Measurements from ENCODE around the gene HSD3B7. TPM values are rescaled to one million over a fixed set of nuclear protein-coding genes. Genes with fewer than 3 reads are reported as not detected.

HSD3B7 gene
- total RNA-seq, 1 donor from 2014 or later: 2.0 TPM

- DNase-seq: no peak
- Mint-ChIP-seq H3K9me3 (ENCODE audit: unreplicated experiment) (peaks cover 2% of the 10 kb centered on the region), H3K36me3 (ENCODE audit: unreplicated experiment) (no peaks in the 10 kb centered on the region), H3K4me3 (ENCODE audit: unreplicated experiment) (no peak overlapping the region), H3K4me1 (ENCODE audit: low read depth, unreplicated experiment) (no peaks in the 10 kb centered on the region), H3K27ac (ENCODE audit: unreplicated experiment) (no peak overlapping the region), H3K27me3 (ENCODE audit: unreplicated experiment) (peaks cover 3% of the 10 kb centered on the region)
- no peak for TF ChIP-seq CTCF (IDR thresholded peaks at IDR 0.05; ENCODE audit: partially characterized antibody, unreplicated experiment)
These were observed 35.5 kb downstream of the HSD3B7 start for GRCh38 chr16:31020536-31020935.

DNA sequence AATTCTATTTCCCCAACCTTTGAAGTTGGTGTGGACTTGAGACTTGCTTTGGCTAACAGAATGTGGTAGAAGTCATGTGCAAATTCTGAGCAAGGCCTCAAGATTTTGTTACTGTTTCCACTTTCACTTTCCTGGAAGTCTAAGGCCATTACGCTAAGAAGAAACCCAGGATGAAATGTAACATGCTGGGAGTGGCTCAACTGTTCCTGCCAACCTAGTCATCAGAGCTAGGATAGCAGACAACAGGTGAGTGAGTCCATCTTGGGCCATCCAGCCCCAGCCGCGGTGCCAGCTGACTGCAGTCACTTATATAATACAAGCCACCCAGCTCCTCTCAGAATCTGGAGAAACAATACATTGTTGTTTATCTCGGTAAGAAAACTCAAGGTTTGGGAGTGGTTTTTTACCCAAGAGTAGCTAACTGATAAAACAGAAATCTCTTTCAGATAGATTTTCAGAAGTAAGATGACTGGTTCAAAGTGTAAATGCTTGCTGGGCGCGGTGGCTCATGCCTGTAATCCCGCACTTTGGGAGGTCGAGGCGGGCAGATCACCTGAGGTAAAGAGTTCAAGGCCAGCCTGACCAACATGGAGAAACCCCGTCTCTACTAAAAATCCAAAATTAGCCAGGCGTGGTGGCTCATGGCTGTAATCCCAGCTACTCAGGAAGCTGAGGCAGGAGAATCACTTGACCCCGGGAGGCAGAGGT, 37.7 kb downstream of the HSD3B7 start:
- Mint-ChIP-seq H3K4me1 (ENCODE audit: low read depth, unreplicated experiment) (no peaks in the 10 kb centered on the region), H3K9me3 (ENCODE audit: unreplicated experiment) (no peaks in the 10 kb centered on the region), H3K4me3 (ENCODE audit: unreplicated experiment) (no peak overlapping the region), H3K36me3 (ENCODE audit: unreplicated experiment) (no peaks in the 10 kb centered on the region), H3K27ac (ENCODE audit: unreplicated experiment) (no peak overlapping the region), H3K27me3 (ENCODE audit: unreplicated experiment) (peaks cover 3% of the 10 kb centered on the region)
- DNase-seq: no peak
- TF ChIP-seq CTCF (IDR thresholded peaks at IDR 0.05; ENCODE audit: partially characterized antibody, unreplicated experiment): no peak

- no peak for DNase-seq
- Mint-ChIP-seq H3K4me1 (ENCODE audit: low read depth, unreplicated experiment) (no peaks in the 10 kb centered on the region), H3K9me3 (ENCODE audit: unreplicated experiment) (no peaks in the 10 kb centered on the region), H3K27me3 (ENCODE audit: unreplicated experiment) (peaks cover 3% of the 10 kb centered on the region), H3K27ac (ENCODE audit: unreplicated experiment) (no peak overlapping the region), H3K36me3 (ENCODE audit: unreplicated experiment) (no peaks in the 10 kb centered on the region), H3K4me3 (ENCODE audit: unreplicated experiment) (no peak overlapping the region)
- no peak for TF ChIP-seq CTCF (IDR thresholded peaks at IDR 0.05; ENCODE audit: partially characterized antibody, unreplicated experiment)
These were observed 38.2 kb downstream of the HSD3B7 start for GRCh38 chr16:31023252-31023602.

GRCh38 chr16:31023627-31024226, 38.7 kb downstream of the HSD3B7 start:
- peaks cover 3% of the 10 kb centered on the region for H3K27me3 Mint-ChIP-seq (ENCODE audit: unreplicated experiment)
- H3K4me1 Mint-ChIP-seq (ENCODE audit: low read depth, unreplicated experiment): no peaks in the 10 kb centered on the region
- DNase-seq: no peak
- no peak for TF ChIP-seq CTCF (IDR thresholded peaks at IDR 0.05; ENCODE audit: partially characterized antibody, unreplicated experiment)
- H3K36me3 Mint-ChIP-seq (ENCODE audit: unreplicated experiment): no peaks in the 10 kb centered on the region
- no peak overlapping the region for H3K4me3 Mint-ChIP-seq (ENCODE audit: unreplicated experiment)
- no peak overlapping the region for H3K27ac Mint-ChIP-seq (ENCODE audit: unreplicated experiment)
- no peaks in the 10 kb centered on the region for H3K9me3 Mint-ChIP-seq (ENCODE audit: unreplicated experiment)

- no peaks in the 10 kb centered on the region for H3K9me3 Mint-ChIP-seq (ENCODE audit: unreplicated experiment)
- no peak for TF ChIP-seq CTCF (IDR thresholded peaks at IDR 0.05; ENCODE audit: partially characterized antibody, unreplicated experiment)
- H3K27ac Mint-ChIP-seq (ENCODE audit: unreplicated experiment): no peak overlapping the region
- DNase-seq: no peak
- no peak overlapping the region for H3K4me3 Mint-ChIP-seq (ENCODE audit: unreplicated experiment)
- H3K4me1 Mint-ChIP-seq (ENCODE audit: low read depth, unreplicated experiment): no peaks in the 10 kb centered on the region
- H3K27me3 Mint-ChIP-seq (ENCODE audit: unreplicated experiment): no peaks in the 10 kb centered on the region
- H3K36me3 Mint-ChIP-seq (ENCODE audit: unreplicated experiment): no peaks in the 10 kb centered on the region
These were observed 40.3 kb downstream of the HSD3B7 start for GRCh38 chr16:31025339-31025738.

Measured in glutamatergic neuron (in vitro differentiated cells).